Endothelial cell of umbilical vein (primary cell): ENCODE data around the gene SLC15A1. TPM values are rescaled to one million over a fixed set of nuclear protein-coding genes. Genes with fewer than 3 reads are reported as not detected.

Experiments
- BruUV-seq: library from RNA; stranded (reverse); fragments of 400-500 nt; replicated peaks from 2 replicates; lab custom pipeline; 2021; lab: Mats Ljungman, UMichigan
- CTCF ChIA-PET: fragments of 300-600, 350-600 bp; sonication (Branson Sonifier 250); formaldehyde crosslinking; loops from one replicate; lab custom pipeline; 2021; ENCODE audit warnings: antibody characterized with exemption, inconsistent platforms; lab: Charles Lee
- POLR2A ChIA-PET: fragments of 300-600, 350-600 bp; sonication (Branson Sonifier 250); formaldehyde crosslinking; loops from one replicate; lab custom pipeline; 2021; ENCODE audit warnings: antibody characterized with exemption, inconsistent platforms; lab: Charles Lee
- DNase-seq: peaks from one replicate; pipeline ENCODE4 v3.0.0-alpha.2; 2011; ENCODE audit warnings: low read depth, low spot score
- FAIRE-seq: peaks from 2 replicates; lab custom pipeline; 2011; peaks lifted over from hg19 to GRCh38; lab: Jason Lieb, UNC
- H2AFZ ChIP-seq: 2 replicates; pipeline ENCODE4 v1.6.0; 2012; ENCODE audit warnings: low read depth, low read length, control low read depth, inconsistent platforms
- H3K27ac ChIP-seq: 2 replicates; pipeline ENCODE4 v1.5.1; 2011; ENCODE audit warnings: low read depth, mild to moderate bottlenecking, control low read depth, low read length, moderate library complexity; ENCODE audit not compliant: insufficient read depth
- H3K27me3 ChIP-seq, 2 experiments: 2 replicates each; pipeline versions ENCODE4 v1.6.0 to v1.6.1; 2011; ENCODE audit warnings: low read length in 2 of 2, mixed read lengths in 1 of 2; ENCODE audit not compliant: control insufficient read depth in 2 of 2, insufficient read depth in 2 of 2
- H3K36me3 ChIP-seq, 2 experiments: 2 replicates in 1 of 2; 3 replicates in 1 of 2; pipeline ENCODE4 v1.5.1; 2011; ENCODE audit warnings: low read length in 2 of 2, mild to moderate bottlenecking in 1 of 2, moderate library complexity in 1 of 2; ENCODE audit not compliant: control insufficient read depth in 2 of 2, insufficient read depth in 2 of 2; ENCODE audit errors: extremely low read depth in 1 of 2
- H3K4me1 ChIP-seq: 3 replicates; pipeline ENCODE4 v1.5.1; 2011; ENCODE audit warnings: mild to moderate bottlenecking, low read length; ENCODE audit not compliant: control insufficient read depth, insufficient read depth; ENCODE audit errors: extremely low read depth
- H3K4me2 ChIP-seq: 2 replicates; pipeline ENCODE4 v1.6.1; 2011; ENCODE audit warnings: low read length, control low read depth, mixed read lengths; ENCODE audit not compliant: insufficient read depth
- H3K4me3 ChIP-seq, 3 experiments: fragments of 200-600 bp in 1 of 3; sonication (generic), shearing (Covaris generic) in 1 of 3; replicated peaks in 1 of 3; 2 replicates each; pipeline ENCODE4 v1.5.1; 2011 to 2016; ENCODE audit warnings: control low read depth in 3 of 3, low read length in 3 of 3, mild to moderate bottlenecking in 2 of 3, inconsistent platforms in 1 of 3, low read depth in 1 of 3, moderate library complexity in 1 of 3; ENCODE audit not compliant: insufficient read depth in 1 of 3
- H3K79me2 ChIP-seq: 2 replicates; pipeline ENCODE4 v1.6.0; 2012; ENCODE audit warnings: low read length, inconsistent platforms; ENCODE audit not compliant: control insufficient read depth, insufficient read depth
- H3K9ac ChIP-seq: replicated peaks from 2 replicates; pipeline ENCODE3; 2011; ENCODE audit warnings: low read length, control low read depth; ENCODE audit not compliant: insufficient read depth; ENCODE audit errors: extremely low read depth
- H3K9me1 ChIP-seq: replicated peaks from 3 replicates; pipeline ENCODE4 v1.6.0; 2011; ENCODE audit warnings: mild to moderate bottlenecking, low read length; ENCODE audit not compliant: control insufficient read depth, insufficient read depth; ENCODE audit errors: extremely low read depth
- H3K9me3 ChIP-seq: replicated peaks from 2 replicates; pipeline ENCODE4 v1.5.1; 2012; ENCODE audit warnings: low read length, inconsistent platforms; ENCODE audit not compliant: control insufficient read depth, insufficient read depth
- H4K20me1 ChIP-seq: replicated peaks from 2 replicates; pipeline ENCODE3; 2011; ENCODE audit warnings: mild to moderate bottlenecking, low read length; ENCODE audit not compliant: control insufficient read depth, insufficient read depth; ENCODE audit errors: extremely low read depth
- CTCF ChIP-seq, 2 donors: IDR thresholded peaks; 1 replicate in 1 of 2; 2 replicates in 1 of 2; pipeline ENCODE4 v1.5.1; 2011; ENCODE audit warnings: low read length in 2 of 2, mild to moderate bottlenecking in 2 of 2, moderate library complexity in 2 of 2, control low read depth in 1 of 2, inconsistent platforms in 1 of 2, low read depth in 1 of 2; ENCODE audit not compliant: insufficient read depth in 1 of 2; ENCODE audit errors: extremely low read depth in 1 of 2
- EZH2 ChIP-seq: IDR thresholded peaks from 2 replicates; pipeline ENCODE4 v1.6.1; 2012; ENCODE audit warnings: borderline replicate concordance, low read depth, mild to moderate bottlenecking, moderate library complexity, low read length, inconsistent platforms; ENCODE audit not compliant: severe bottlenecking
- FOS ChIP-seq: IDR thresholded peaks from 2 replicates; pipeline ENCODE4 v1.6.1; 2011; ENCODE audit warnings: mild to moderate bottlenecking, low read length, moderate library complexity, borderline replicate concordance; ENCODE audit not compliant: insufficient read depth
- GATA2 ChIP-seq: IDR thresholded peaks from 2 replicates; pipeline ENCODE4 v1.7.0; 2011; ENCODE audit warnings: low read depth, mild to moderate bottlenecking, moderate library complexity, mixed read lengths, low read length; ENCODE audit not compliant: insufficient read length, insufficient read depth
- JUN ChIP-seq: IDR thresholded peaks from 2 replicates; pipeline ENCODE4 v1.6.1; 2011; ENCODE audit warnings: borderline replicate concordance, low read depth; ENCODE audit not compliant: insufficient read length, insufficient read depth
- MYC ChIP-seq: IDR thresholded peaks from one replicate; pipeline ENCODE4 v1.6.1; 2011; ENCODE audit warnings: mild to moderate bottlenecking, low read depth, low read length
- POLR2A ChIP-seq: IDR thresholded peaks from 2 replicates; pipeline ENCODE4 v1.6.1; 2012; ENCODE audit warnings: low read depth, mild to moderate bottlenecking, control low read depth, low read length
- POLR2AphosphoS5 ChIP-seq: IDR thresholded peaks from 2 replicates; pipeline ENCODE4 v1.6.1; 2012; ENCODE audit warnings: low read depth, mild to moderate bottlenecking, control low read depth, low read length, moderate library complexity; ENCODE audit not compliant: insufficient read depth
- dilution Hi-C: fragments of 300-500 bp; cut with MboI; formaldehyde crosslinking; loops from one replicate; pipeline ENCODE4 v1.15.0; 2019; ENCODE audit warnings: low sequenced_read_pairs; ENCODE audit not compliant: extremely low pct_ligation_motif_present
- intact Hi-C: fragments of 100-400 bp; cut with micrococcal nuclease; formaldehyde crosslinking; loops from one replicate; pipeline ENCODE4 v1.10.0; 2022
- polyA plus RNA-seq, 4 experiments: library from polyadenylated mRNA; depleted of rRNA in 3 of 4; stranded (reverse) in 3 of 4; unstranded in 1 of 4; fragments of >200 nt; gene quantifications; 2 replicates each; pipeline versions ENCODE4 v1.2.1 to v1.2.3, GENCODE V29; 2011 to 2012; ENCODE audit warnings: missing spikeins in 1 of 4
- total RNA-seq: library from RNA; stranded (reverse); gene quantifications from 2 replicates; pipeline ENCODE4 v1.2.3, GENCODE V29; 2021
- TF ChIP-seq, protein P1 (sequence below): IDR thresholded peaks from 2 replicates; pipeline ENCODE4 v1.6.1; 2011; ENCODE audit not compliant: insufficient read depth, insufficient read length

The SLC15A1 gene
- total and polyA plus RNA-seq, 2 donors (not counting 3 experiments of a cell fraction or from before 2014, with no cell fraction given) = not detected

DNA sequence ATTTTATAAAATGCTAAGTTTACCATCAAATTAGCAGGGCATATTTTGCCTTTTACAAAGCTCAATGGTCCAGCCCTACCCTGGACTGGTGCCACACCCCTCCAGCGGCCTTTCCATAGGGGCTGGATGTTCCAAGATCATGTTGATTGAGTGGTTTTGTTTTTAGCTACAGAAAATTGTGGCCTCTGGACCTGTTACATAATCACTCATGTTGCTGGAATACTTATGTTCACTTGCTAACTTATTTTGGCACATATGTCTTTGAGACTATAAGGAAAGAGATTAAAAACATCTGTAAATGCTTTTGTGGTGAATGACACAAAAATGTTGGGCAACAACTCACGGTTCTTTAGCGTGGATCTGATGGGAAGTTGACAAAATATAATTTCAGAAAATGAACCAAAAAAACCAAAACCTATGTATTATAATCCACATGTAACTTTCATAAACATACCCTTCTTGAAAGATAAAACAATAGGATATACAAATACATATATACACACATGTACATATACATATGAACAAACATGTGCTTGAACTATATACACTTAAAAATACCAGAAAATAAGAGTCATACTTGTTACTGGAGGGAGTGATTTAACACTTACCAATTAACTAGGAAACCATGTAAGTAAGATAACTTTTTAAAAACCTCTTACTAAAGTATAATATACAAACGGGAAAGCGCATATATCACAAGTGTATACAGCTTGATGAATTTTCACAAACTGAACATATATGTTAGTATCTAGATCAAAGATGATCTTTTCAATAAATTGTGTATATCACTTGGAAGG is 46.6 kb upstream of the SLC15A1 start:
- H3K4me3 ChIP-seq = no peak overlapping the region
- H3K4me1 ChIP-seq = no peaks in the 10 kb centered on the region
- H3K4me2 ChIP-seq = no peak overlapping the region
- dilution Hi-C loops (no loop called here), intact Hi-C loops (no loop called here)
- ChIA-PET CTCF (no interaction called here), POLR2A (no interaction called here)
- no peak overlapping the region for H3K9ac ChIP-seq
- no peaks in the 10 kb centered on the region for H3K9me3 ChIP-seq
- no peaks in the 10 kb centered on the region for H3K9me1 ChIP-seq
- no peaks in the 10 kb centered on the region for H4K20me1 ChIP-seq
- peaks cover 31 to 51% of the 10 kb centered on the region in 2 experiments for H3K36me3 ChIP-seq
- no peaks in the 10 kb centered on the region for H3K27me3 ChIP-seq
- H3K27ac ChIP-seq = no peak overlapping the region
- BruUV-seq = no TSS peak
- no peak for DNase-seq
- no peaks in the 10 kb centered on the region for H3K79me2 ChIP-seq
- no peak for TF ChIP-seq POLR2A
- no peak overlapping the region for H2AFZ ChIP-seq
- no peak for FAIRE-seq

GRCh38 chr13:98797456-98797855 is 45.0 kb upstream of the SLC15A1 start:
- Histone ChIP-seq H3K4me1 (no peaks in the 10 kb centered on the region), H3K27ac (no peak overlapping the region), H3K79me2 (no peaks in the 10 kb centered on the region), H3K27me3 (no peaks in the 10 kb centered on the region), H3K36me3 (peaks cover 31 to 48% of the 10 kb centered on the region in 2 experiments), H3K4me3 (no peak overlapping the region), H4K20me1 (no peaks in the 10 kb centered on the region), H3K4me2 (no peak overlapping the region), H3K9me1 (no peaks in the 10 kb centered on the region), H2AFZ (no peak overlapping the region), H3K9me3 (no peaks in the 10 kb centered on the region), H3K9ac (no peak overlapping the region)
- dilution Hi-C loops = no loop called here
- DNase-seq (no peak), FAIRE-seq (no peak)
- CTCF ChIA-PET = no interaction called here
- intact Hi-C loops = no loop called here
- POLR2A ChIA-PET = interaction anchor here (0.6 kb wide), 1 partner anchor 316 kb away, joined by 4 read pairs; no protein-coding TSS in a partner anchor
- TF ChIP-seq, protein P1, sequence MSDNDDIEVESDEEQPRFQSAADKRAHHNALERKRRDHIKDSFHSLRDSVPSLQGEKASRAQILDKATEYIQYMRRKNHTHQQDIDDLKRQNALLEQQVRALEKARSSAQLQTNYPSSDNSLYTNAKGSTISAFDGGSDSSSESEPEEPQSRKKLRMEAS = no peak
- TF ChIP-seq MYC (no peak), POLR2AphosphoS5 (no peak), EZH2 (no peak), GATA2 (no peak), FOS (no peak), CTCF (IDR thresholded peaks at IDR 0.05; ENCODE audit: extremely low read depth in 1 of 2, insufficient read depth in 1 of 2, low read depth in 1 of 2, low read length in 2 of 2) (no peak), JUN (no peak), POLR2A (no peak)
- no TSS peak for BruUV-seq
